Karpas-422 (cell line): ENCODE measurements around the gene ROR1. TPM values are rescaled to one million over a fixed set of nuclear protein-coding genes. Genes with fewer than 3 reads are reported as not detected.

ENCODE experiments used
- DNase-seq: peaks from one replicate; pipeline ENCODE4 v3.0.0-alpha.2; 2015
- H2AFZ ChIP-seq: fragments of 200-600 bp; sonication (generic); 2 replicates; pipeline ENCODE4 v1.6.1; 2014; ENCODE audit warnings: antibody characterized with exemption, low read length, mixed read lengths
- H3K27ac ChIP-seq: fragments of 200-600 bp; sonication (generic); 2 replicates; pipeline ENCODE4 v1.5.1; 2014; ENCODE audit warnings: mild to moderate bottlenecking, low read length, moderate library complexity
- H3K27me3 ChIP-seq: fragments of 200-600 bp; sonication (generic); 2 replicates; pipeline ENCODE4 v1.6.1; 2014; ENCODE audit warnings: low read length, mixed read lengths
- H3K36me3 ChIP-seq: fragments of 200-600 bp; sonication (generic); 2 replicates; pipeline ENCODE4 v1.6.1; 2014; ENCODE audit warnings: low read length, mixed read lengths; ENCODE audit not compliant: insufficient read depth
- H3K4me1 ChIP-seq: fragments of 200-600 bp; sonication (generic); 2 replicates; pipeline ENCODE4 v1.6.1; 2014; ENCODE audit warnings: mild to moderate bottlenecking, low read length, mixed read lengths
- H3K4me2 ChIP-seq: fragments of 200-600 bp; sonication (generic); 2 replicates; pipeline ENCODE4 v1.6.1; 2014; ENCODE audit warnings: low read length, low read depth, mild to moderate bottlenecking; ENCODE audit not compliant: poor library complexity, severe bottlenecking
- H3K4me3 ChIP-seq: fragments of 200-600 bp; sonication (generic); 2 replicates; pipeline ENCODE4 v1.5.1; 2014; ENCODE audit warnings: mild to moderate bottlenecking, antibody characterized with exemption, low read length, mixed read lengths
- H3K79me2 ChIP-seq: fragments of 200-600 bp; sonication (generic); 2 replicates; pipeline ENCODE4 v1.6.1; 2014; ENCODE audit warnings: mild to moderate bottlenecking, low read length, mixed read lengths
- H3K9ac ChIP-seq: fragments of 200-600 bp; sonication (generic); 2 replicates; pipeline ENCODE4 v1.6.0; 2014; ENCODE audit warnings: low read length
- H3K9me2 ChIP-seq: fragments of 200-600 bp; sonication (generic), shearing (Covaris generic); replicated peaks from 2 replicates; pipeline ENCODE4 v1.6.0; 2014; ENCODE audit warnings: mild to moderate bottlenecking, low read length, moderate library complexity; ENCODE audit not compliant: insufficient read depth
- H3K9me3 ChIP-seq: fragments of 300-700, 200-600 bp; sonication (generic); 2 replicates; pipeline ENCODE4 v1.6.1; 2014; ENCODE audit warnings: low read length, mixed read lengths
- H4K20me1 ChIP-seq: fragments of 200-600 bp; sonication (generic); 2 replicates; pipeline ENCODE4 v1.6.1; 2014; ENCODE audit warnings: mild to moderate bottlenecking, antibody characterized with exemption, low read length, low read depth; ENCODE audit not compliant: insufficient read depth
- total RNA-seq: library from RNA; depleted of rRNA; stranded (reverse); fragments of >200 nt; shearing (Covaris generic); gene quantifications from 2 replicates; pipeline ENCODE4 v1.2.3, GENCODE V29; 2014; ENCODE audit warnings: low replicate concordance

Gene ROR1
- total RNA-seq, 1 experiment from 2014 or later, result not detected

- Histone ChIP-seq H3K4me3 (no peak overlapping the region), H4K20me1 (no peaks in the 10 kb centered on the region), H3K79me2 (no peaks in the 10 kb centered on the region), H3K9me2 (no peaks in the 10 kb centered on the region), H3K27ac (no peak overlapping the region), H3K9me3 (no peaks in the 10 kb centered on the region), H3K9ac (no peak overlapping the region), H3K4me2 (no peak overlapping the region), H2AFZ (no peak overlapping the region), H3K27me3 (no peaks in the 10 kb centered on the region), H3K36me3 (no peaks in the 10 kb centered on the region), H3K4me1 (no peaks in the 10 kb centered on the region)
- DNase-seq, result no peak
These were observed 62.6 kb downstream of the ROR1 start for GRCh38 chr1:63836374-63836773.

- H3K4me2 ChIP-seq, result no peak overlapping the region
- H2AFZ ChIP-seq, result no peak overlapping the region
These were observed 63.0 kb downstream of the ROR1 start for GRCh38 chr1:63836830-63837229.

GRCh38 chr1:63843010-63843409, 69.2 kb downstream of the ROR1 start:
- Histone ChIP-seq H4K20me1 (no peaks in the 10 kb centered on the region), H3K79me2 (no peaks in the 10 kb centered on the region), H2AFZ (no peak overlapping the region), H3K27ac (no peak overlapping the region), H3K36me3 (no peaks in the 10 kb centered on the region), H3K4me3 (no peak overlapping the region), H3K9ac (no peak overlapping the region), H3K27me3 (no peaks in the 10 kb centered on the region), H3K9me2 (no peaks in the 10 kb centered on the region), H3K4me1 (no peaks in the 10 kb centered on the region), H3K4me2 (no peak overlapping the region), H3K9me3 (no peaks in the 10 kb centered on the region)
- DNase-seq, result no peak

More at GRCh38 chr1:63836830-63837229, 63.0 kb downstream of the ROR1 start:
- Histone ChIP-seq H3K4me1 (no peaks in the 10 kb centered on the region), H3K4me3 (no peak overlapping the region), H3K79me2 (no peaks in the 10 kb centered on the region), H4K20me1 (no peaks in the 10 kb centered on the region), H3K27me3 (no peaks in the 10 kb centered on the region), H3K9me2 (no peaks in the 10 kb centered on the region), H3K9ac (no peak overlapping the region), H3K36me3 (no peaks in the 10 kb centered on the region), H3K27ac (no peak overlapping the region), H3K9me3 (no peaks in the 10 kb centered on the region)
- DNase-seq, result no peak

- Histone ChIP-seq H3K79me2 (no peaks in the 10 kb centered on the region), H3K36me3 (no peaks in the 10 kb centered on the region)
These were observed 70.1 kb downstream of the ROR1 start for GRCh38 chr1:63843884-63844283.

GRCh38 chr1:63845346-63845745, 71.5 kb downstream of the ROR1 start:
- Histone ChIP-seq H3K9me3 (no peaks in the 10 kb centered on the region), H3K79me2 (no peaks in the 10 kb centered on the region), H3K4me2 (no peak overlapping the region), H3K27me3 (no peaks in the 10 kb centered on the region), H2AFZ (no peak overlapping the region), H3K4me3 (no peak overlapping the region), H3K27ac (no peak overlapping the region), H3K4me1 (no peaks in the 10 kb centered on the region), H3K9ac (no peak overlapping the region), H3K36me3 (no peaks in the 10 kb centered on the region), H3K9me2 (no peaks in the 10 kb centered on the region), H4K20me1 (0 out of 2 replicates have a peak, but pooled peaks cover 4% of the 10 kb centered on the region)
- DNase-seq, result no peak

More at GRCh38 chr1:63843884-63844283, 70.1 kb downstream of the ROR1 start:
- no peaks in the 10 kb centered on the region for H3K9me2 ChIP-seq
- no peak overlapping the region for H3K4me3 ChIP-seq
- no peak for DNase-seq
- no peak overlapping the region for H3K4me2 ChIP-seq
- H3K4me1 ChIP-seq, result no peaks in the 10 kb centered on the region
- no peak overlapping the region for H3K27ac ChIP-seq
- H3K9me3 ChIP-seq, result no peaks in the 10 kb centered on the region
- H4K20me1 ChIP-seq, result no peaks in the 10 kb centered on the region
- H3K27me3 ChIP-seq, result no peaks in the 10 kb centered on the region
- no peak overlapping the region for H2AFZ ChIP-seq
- H3K9ac ChIP-seq, result no peak overlapping the region

- Histone ChIP-seq H3K79me2 (no peaks in the 10 kb centered on the region), H4K20me1 (0 out of 2 replicates have a peak, but pooled peaks cover 4% of the 10 kb centered on the region), H3K9me3 (no peaks in the 10 kb centered on the region), H3K4me3 (no peak overlapping the region), H3K9ac (no peak overlapping the region), H3K27ac (no peak overlapping the region), H3K27me3 (no peaks in the 10 kb centered on the region), H3K4me1 (no peaks in the 10 kb centered on the region), H2AFZ (no peak overlapping the region), H3K9me2 (no peaks in the 10 kb centered on the region), H3K36me3 (no peaks in the 10 kb centered on the region), H3K4me2 (no peak overlapping the region)
- no peak for DNase-seq
These were observed 73.6 kb downstream of the ROR1 start for GRCh38 chr1:63847308-63847910.

GRCh38 chr1:63848733-63849132, 74.9 kb downstream of the ROR1 start:
- H3K79me2 ChIP-seq, result no peaks in the 10 kb centered on the region
- 0 out of 2 replicates have a peak, but pooled peaks cover 4% of the 10 kb centered on the region for H4K20me1 ChIP-seq
- no peaks in the 10 kb centered on the region for H3K27me3 ChIP-seq
- H3K4me3 ChIP-seq, result no peak overlapping the region
- H3K9ac ChIP-seq, result no peak overlapping the region
- H3K36me3 ChIP-seq, result no peaks in the 10 kb centered on the region
- no peaks in the 10 kb centered on the region for H3K9me3 ChIP-seq
- no peak overlapping the region for H2AFZ ChIP-seq
- H3K4me2 ChIP-seq, result no peak overlapping the region
- no peak overlapping the region for H3K27ac ChIP-seq
- no peaks in the 10 kb centered on the region for H3K9me2 ChIP-seq
- DNase-seq, result no peak
- no peaks in the 10 kb centered on the region for H3K4me1 ChIP-seq

GRCh38 chr1:63849149-63849548, 75.3 kb downstream of the ROR1 start:
- Histone ChIP-seq H3K4me3 (no peak overlapping the region), H2AFZ (no peak overlapping the region), H3K36me3 (no peaks in the 10 kb centered on the region), H3K27ac (no peak overlapping the region), H3K9me3 (no peaks in the 10 kb centered on the region), H3K9me2 (no peaks in the 10 kb centered on the region), H3K27me3 (no peaks in the 10 kb centered on the region), H3K79me2 (no peaks in the 10 kb centered on the region), H4K20me1 (0 out of 2 replicates have a peak, but pooled peaks cover 4% of the 10 kb centered on the region), H3K9ac (no peak overlapping the region), H3K4me2 (no peak overlapping the region), H3K4me1 (no peaks in the 10 kb centered on the region)
- DNase-seq, result no peak
